GM21576 (cell line): ENCODE results near the gene SLC4A7.
A peak's percentile ranks its signal among the peaks of the same experiment; 100 is the strongest.
"Not testable (repeated sequence)": the region's sequence is repeated elsewhere in the genome, so short reads cannot be mapped to it uniquely, and the experiment has no call there.

Source experiments
- ATAC-seq: cut with Tn5 transposase; IDR thresholded peaks from one replicate; pipeline ENCODE4 v1.9.1; 2021; ENCODE audit warnings: mild to moderate bottlenecking, moderate library complexity; ENCODE audit not compliant: unreplicated experiment

Gene SLC4A7

DNA sequence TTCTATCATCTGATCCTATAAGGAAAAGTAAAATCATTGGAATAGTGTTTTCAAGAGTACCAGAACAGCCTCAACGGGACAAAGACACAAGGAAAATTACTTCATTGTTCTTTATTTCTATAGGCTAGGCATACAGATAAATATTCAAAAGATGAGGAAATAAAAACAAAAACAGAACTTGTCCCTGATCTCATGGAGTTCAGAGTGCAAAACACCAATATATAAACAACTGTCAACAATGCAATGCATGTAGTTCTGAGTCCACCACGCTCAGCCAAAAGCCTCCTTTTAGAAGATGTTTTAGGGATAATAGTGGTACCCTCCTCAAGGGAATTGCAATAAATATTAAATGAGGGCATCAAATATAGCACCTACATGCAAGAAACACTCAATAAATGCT, 4.6 kb upstream of the SLC4A7 start:
- no peak for ATAC-seq

DNA sequence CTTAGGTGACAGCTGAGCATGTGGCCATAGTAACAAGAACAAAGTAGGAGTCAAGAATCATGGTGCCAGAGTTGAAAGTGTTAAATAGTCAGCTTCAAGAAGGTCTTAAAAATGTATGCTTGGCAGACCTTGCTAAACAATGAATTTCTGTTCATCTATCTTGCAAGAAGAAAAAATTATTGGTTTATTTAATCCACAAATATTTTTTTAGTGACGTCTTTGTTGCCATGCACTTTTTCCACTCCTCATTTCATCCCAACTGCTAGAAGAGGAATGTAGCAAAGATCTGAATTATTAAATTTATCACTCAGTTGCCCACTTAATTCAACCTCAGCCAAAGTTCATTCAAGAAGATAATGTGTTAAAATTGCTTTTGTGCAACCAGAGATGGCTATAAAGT, 3.2 kb upstream of the SLC4A7 start:
- ATAC-seq, result no peak

DNA sequence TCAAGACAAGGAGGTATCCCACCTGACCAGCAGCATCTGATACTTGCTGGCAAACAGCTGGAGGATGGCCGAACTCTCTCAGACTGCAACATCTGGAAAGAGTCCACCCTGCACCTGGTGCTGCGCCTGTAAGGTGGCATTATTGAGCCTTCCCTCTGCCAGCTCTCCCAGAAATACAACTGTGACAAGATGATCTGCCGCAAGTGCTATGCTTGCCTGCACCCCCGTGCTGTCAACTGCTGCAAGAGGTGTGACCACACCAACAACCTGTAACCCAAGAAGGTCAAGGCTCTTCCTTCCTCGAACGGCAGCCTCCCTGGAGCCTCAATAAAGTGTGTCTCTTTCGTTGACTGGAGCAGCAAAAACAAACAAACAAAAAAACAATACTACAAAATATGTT, 2.2 kb upstream of the SLC4A7 start:
- ATAC-seq, result no peak

GRCh38 chr3:27485866-27486265, 1.7 kb upstream of the SLC4A7 start:
- ATAC-seq, result no peak

DNA sequence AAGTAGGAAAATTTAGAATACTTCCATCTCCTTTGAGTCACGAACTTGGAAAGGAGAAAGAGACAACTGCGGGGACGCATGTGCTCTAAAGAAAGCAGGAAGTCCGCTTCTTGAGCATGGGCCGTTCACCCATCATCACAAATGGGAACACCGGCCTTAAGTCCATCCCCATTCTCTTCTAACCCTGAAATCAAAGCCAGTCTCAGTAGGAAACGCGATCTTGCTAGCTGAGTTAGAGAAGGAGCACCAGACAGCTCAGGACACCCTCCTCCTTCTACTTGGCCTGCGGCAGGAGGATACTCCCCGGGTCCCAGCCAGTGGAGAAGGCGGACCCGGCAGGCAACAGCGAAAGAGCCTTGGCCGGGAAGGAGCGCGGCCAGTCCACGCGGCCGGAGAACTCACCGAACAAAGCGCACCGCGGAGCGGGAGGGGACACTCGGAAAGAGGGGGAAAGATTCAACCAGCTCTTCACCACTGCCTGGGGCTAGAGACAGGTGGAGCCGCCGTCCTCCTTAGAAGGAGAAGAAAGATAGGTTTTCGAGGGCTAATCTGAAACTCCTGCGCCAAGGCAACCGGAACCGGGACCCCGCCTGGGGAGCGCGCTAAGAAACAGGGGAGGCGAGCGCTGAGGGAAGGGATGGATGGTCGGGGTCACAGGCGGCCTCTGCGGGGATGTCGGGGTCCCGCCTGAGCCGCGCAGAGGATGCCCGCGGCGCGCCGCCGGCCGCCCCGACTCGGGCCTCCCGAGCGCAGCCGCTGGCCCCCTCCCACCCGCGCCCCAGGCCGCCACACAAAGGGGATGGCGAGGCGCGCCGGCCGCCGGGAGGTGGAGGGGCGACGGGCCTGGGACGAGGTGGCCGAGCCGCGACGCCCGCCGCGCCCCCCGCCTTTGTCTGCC, 818 bp downstream of the SLC4A7 start:
- peak; percentile 25 for ATAC-seq

DNA sequence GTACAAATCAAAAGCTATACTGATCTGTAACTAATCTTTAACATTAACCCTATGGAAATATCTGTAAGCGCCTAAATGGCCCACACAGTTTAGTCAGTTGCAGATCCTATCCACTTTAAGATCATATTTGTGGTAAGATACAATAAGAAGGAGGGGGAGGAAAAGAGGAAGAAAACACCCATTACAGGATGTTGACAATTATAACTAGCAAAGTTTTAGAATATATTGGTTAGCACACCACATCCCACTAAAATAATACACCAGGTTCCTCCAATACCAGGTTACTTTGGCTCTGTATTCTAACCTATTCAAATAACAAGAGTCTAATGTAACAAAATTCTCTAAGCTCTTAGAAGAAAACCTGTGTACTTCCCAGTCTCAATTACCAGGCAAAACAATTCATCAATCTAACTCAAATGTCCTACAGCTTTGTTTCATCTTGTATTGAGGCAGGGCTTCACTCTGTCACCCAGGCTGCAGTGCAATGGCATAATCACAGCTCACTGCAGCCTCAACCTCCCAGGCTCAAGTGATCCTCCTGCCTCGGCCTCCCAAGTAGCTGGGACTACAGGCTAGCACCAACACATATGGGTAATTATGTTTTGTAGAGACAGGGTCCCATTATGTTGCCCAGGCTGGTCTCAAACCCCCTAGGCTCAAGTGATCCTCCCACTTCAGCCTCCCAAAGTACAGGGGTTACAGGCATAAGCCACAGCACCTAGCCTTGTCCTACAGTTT, 4.2 kb downstream of the SLC4A7 start:
- ATAC-seq, result no peak

DNA sequence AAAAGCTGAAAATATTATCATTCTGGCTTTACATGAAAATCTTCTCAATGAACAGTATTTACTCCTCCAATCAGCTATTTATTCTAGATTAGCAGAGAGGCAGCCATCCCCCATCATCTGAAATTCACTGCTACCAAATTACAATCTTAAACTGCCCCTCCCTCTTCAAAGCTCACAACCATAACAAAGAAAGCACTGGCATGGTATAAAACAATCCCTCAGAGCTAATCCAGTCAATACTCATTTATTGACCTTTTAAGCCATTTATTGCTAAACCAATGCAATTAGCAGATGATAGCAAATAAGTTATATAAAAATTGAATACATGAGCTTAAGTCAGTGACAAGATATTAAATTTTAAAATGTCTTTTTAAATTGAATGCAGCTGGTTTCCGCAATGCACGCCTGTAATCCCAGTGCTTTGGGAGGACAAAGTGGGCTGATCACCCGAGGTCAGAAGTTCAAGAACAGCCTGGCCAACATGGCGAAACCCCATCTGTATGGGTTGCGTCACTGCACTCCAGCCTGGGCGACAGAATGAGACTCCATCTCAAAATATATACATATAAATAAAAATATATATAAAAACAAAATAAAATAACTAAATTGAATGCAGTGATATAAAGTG, 12.1 kb downstream of the SLC4A7 start:
- no peak for ATAC-seq

GRCh38 chr3:27468283-27468886, 15.8 kb downstream of the SLC4A7 start:
- ATAC-seq, result no peak

GRCh38 chr3:27467545-27467944, 16.6 kb downstream of the SLC4A7 start:
- peak; percentile 92 for ATAC-seq

DNA sequence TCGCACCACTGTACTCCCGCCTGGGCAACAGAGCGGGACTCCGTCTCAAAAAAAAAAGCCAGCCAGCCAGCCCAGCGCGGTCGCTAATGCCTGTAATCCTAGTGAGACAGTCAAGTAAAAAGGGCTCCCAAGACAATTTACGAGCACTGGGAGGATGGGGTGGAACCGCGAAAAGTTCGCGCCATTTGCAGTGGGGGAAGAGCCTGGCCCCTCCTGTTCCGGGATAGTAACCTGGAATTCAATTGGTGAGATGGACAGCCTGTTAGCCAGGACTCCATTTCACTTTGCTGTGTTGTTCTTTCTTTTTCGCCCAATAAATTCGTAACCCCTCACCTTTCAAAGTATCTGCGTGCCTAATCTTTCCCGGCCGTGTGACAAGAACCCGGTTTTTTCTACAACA, 19.5 kb downstream of the SLC4A7 start:
- ATAC-seq, result no peak

DNA sequence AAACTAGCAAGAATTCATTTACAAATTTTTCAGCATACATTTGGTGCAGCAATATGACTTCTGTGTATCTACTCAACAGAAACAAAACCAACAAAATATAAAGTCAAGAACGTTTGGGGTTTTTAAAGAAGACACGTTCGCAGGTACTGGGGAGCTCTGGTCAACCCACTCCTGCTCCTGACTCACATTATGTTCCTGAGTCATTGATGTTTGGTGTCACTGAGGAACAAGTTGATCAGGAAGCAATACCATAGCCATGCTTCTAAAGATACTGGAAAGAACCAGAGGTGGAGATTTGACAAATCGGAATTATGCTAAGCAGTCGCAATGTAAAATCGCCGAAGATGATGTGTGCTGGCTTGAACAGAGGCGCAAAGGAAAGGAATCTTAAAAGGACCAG, 22.0 kb downstream of the SLC4A7 start:
- ATAC-seq, result no peak

- ATAC-seq, result no peak
These were observed 25.3 kb downstream of the SLC4A7 start for GRCh38 chr3:27458929-27459328.

- ATAC-seq, result no peak
These were observed 27.6 kb downstream of the SLC4A7 start for GRCh38 chr3:27456554-27456953.

DNA sequence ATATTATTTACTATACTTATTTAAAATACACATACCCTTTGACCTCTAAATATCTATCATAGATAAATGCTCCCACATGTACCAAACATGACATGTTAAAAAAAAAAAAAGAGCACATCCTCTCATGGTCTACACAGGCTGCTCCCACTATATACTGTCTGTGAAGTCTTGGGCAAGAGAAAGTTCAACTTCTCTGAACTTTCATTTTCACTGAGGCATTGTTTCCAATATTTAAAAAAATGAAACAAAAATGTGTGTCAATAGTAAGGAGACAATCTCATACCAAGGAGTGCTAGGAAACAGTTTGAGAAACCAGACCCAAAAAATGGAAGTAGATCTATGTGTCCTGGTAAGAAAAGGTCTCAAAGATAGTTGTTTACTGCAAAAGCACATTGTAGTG, 29.3 kb downstream of the SLC4A7 start:
- ATAC-seq, result peak; percentile 75

GRCh38 chr3:27454461-27454860, 29.7 kb downstream of the SLC4A7 start:
- no peak for ATAC-seq

- ATAC-seq, result no peak
These were observed 31.7 kb downstream of the SLC4A7 start for GRCh38 chr3:27452368-27453090.

DNA sequence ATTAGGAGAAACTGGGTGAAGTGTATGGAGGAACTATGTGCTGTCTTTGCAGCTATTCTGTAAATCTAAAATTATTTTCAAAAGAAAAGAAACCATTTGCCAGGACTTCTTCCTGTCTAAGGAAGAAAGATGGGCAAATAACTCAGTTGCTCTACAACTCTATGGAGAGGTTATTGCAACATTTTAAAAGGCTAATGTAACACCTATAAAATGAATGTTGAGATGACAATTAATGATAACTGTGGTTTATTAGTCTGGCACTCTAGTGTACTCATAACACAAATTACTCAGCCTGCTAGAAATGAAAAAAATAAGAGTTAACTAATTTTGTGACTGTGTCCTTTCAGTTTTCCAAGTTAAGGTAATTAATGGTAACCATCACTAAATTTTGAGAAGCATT, 32.3 kb downstream of the SLC4A7 start:
- ATAC-seq, result no peak

GRCh38 chr3:27451251-27451650, 32.9 kb downstream of the SLC4A7 start:
- ATAC-seq, result no peak

- ATAC-seq, result no peak
These were observed 34.5 kb downstream of the SLC4A7 start for GRCh38 chr3:27449530-27450150.

GRCh38 chr3:27442995-27443394, 41.2 kb downstream of the SLC4A7 start:
- not testable (repeated sequence) for ATAC-seq
